Activated B cell treated with CpG ODN at 0.5 μM for 24 hours (primary cell): ENCODE data around the gene THBS1. TPM values are rescaled to one million over a fixed set of nuclear protein-coding genes. Genes with fewer than 3 reads are reported as not detected.

Experiments used
- ATAC-seq: fragments of 200-7000 bp; cut with Tn5 transposase; one replicate; pipeline ENCODE4 v1.10.0; 2021; ENCODE audit warnings: low read depth, mild to moderate bottlenecking, moderate library complexity
- CTCF ChIA-PET: fragments of 350-600 bp; sonication (Branson Sonifier 250); formaldehyde crosslinking; loops from one replicate; lab custom pipeline; 2021; ENCODE audit warnings: antibody characterized with exemption; lab: Charles Lee
- POLR2A ChIA-PET: fragments of 350-600 bp; sonication (Branson Sonifier 250); formaldehyde crosslinking; loops from one replicate; lab custom pipeline; 2021; ENCODE audit warnings: antibody characterized with exemption; lab: Charles Lee
- DNase-seq: peaks from one replicate; pipeline ENCODE4 v3.0.0; 2022
- H3K27ac Mint-ChIP-seq: one replicate; pipeline ENCODE4 v1.8.0; 2020; ENCODE audit warnings: mixed read lengths
- H3K27me3 Mint-ChIP-seq: one replicate; pipeline ENCODE4 v1.8.0; 2021; ENCODE audit warnings: mixed read lengths
- H3K36me3 Mint-ChIP-seq: one replicate; pipeline ENCODE4 v1.8.0; 2021; ENCODE audit warnings: low read depth, mixed read lengths
- H3K4me1 Mint-ChIP-seq: one replicate; pipeline ENCODE4 v1.8.0; 2021; ENCODE audit warnings: mixed read lengths
- H3K4me3 Mint-ChIP-seq: one replicate; pipeline ENCODE4 v1.8.0; 2020; ENCODE audit warnings: mild to moderate bottlenecking, mixed read lengths
- H3K9me3 Mint-ChIP-seq: one replicate; pipeline ENCODE4 v1.8.0; 2020; ENCODE audit warnings: mixed read lengths
- intact Hi-C: fragments of 100-400 bp; cut with micrococcal nuclease; formaldehyde crosslinking; loops from one replicate; pipeline ENCODE4 v1.15.1; 2024
- total RNA-seq: library from RNA; stranded (reverse); gene quantifications from 2 replicates; pipeline ENCODE4 v1.2.3, GENCODE V29; 2022
- TF ChIP-seq, protein P1 (sequence below): fragments of 200-600 bp; IDR thresholded peaks from one replicate; pipeline ENCODE4 v1.8.0; 2022; ENCODE audit warnings: antibody characterized with exemption, mild to moderate bottlenecking

Gene THBS1
- total RNA-seq, 1 donor from 2014 or later = 1.7 TPM

DNA sequence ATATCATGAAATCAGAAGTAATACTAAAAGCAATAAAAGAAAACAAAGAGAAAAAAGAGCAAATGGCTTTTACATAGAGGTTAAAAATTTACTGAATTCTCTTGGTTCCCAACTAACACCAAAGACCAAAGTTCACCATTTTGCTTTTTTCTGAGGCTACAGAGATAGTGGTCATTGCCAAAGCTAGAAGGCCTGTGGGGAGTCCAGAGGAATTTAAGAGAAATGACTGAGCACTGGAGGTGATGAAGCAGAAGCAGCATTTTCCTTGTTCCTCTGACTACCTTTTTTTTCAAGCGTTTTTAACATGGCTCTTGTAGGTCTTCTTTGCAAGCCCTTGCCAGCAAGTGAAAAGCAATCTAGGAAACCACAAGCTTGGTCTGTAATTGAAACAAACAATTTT lies 58.2 kb downstream of the THBS1 start:
- Mint-ChIP-seq H3K36me3 (no peaks in the 10 kb centered on the region), H3K4me3 (no peak overlapping the region), H3K9me3 (no peaks in the 10 kb centered on the region), H3K27ac (no peak overlapping the region), H3K4me1 (no peaks in the 10 kb centered on the region), H3K27me3 (peaks cover 5% of the 10 kb centered on the region)
- ChIA-PET CTCF (no interaction called here), POLR2A (no interaction called here)
- no peak for DNase-seq
- no peak for ATAC-seq
- intact Hi-C loops = no loop called here
- TF ChIP-seq, protein P1, sequence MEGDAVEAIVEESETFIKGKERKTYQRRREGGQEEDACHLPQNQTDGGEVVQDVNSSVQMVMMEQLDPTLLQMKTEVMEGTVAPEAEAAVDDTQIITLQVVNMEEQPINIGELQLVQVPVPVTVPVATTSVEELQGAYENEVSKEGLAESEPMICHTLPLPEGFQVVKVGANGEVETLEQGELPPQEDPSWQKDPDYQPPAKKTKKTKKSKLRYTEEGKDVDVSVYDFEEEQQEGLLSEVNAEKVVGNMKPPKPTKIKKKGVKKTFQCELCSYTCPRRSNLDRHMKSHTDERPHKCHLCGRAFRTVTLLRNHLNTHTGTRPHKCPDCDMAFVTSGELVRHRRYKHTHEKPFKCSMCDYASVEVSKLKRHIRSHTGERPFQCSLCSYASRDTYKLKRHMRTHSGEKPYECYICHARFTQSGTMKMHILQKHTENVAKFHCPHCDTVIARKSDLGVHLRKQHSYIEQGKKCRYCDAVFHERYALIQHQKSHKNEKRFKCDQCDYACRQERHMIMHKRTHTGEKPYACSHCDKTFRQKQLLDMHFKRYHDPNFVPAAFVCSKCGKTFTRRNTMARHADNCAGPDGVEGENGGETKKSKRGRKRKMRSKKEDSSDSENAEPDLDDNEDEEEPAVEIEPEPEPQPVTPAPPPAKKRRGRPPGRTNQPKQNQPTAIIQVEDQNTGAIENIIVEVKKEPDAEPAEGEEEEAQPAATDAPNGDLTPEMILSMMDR = no peak

DNA sequence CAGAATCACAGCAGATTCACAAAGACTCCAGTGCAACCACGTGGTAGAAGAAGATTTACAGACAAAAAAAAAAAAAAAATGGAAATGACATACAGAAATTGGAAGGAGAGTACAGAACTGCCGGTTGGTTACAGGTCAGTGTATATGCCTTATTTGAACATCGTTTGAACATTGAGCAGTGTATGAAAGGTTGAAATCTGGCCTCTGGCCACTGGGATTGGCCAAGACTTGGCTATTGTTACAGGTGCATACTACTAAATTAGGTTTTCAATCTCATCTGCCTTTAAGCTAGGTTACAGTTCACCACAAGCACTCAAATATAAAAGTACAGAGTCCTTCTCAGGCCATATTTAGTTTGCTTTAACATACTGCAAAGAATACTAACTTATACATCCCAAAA lies 59.8 kb downstream of the THBS1 start:
- CTCF ChIA-PET = no interaction called here
- DNase-seq = no peak
- ATAC-seq = no peak
- Mint-ChIP-seq H3K4me1 (no peaks in the 10 kb centered on the region), H3K27ac (no peak overlapping the region), H3K9me3 (no peaks in the 10 kb centered on the region), H3K4me3 (no peak overlapping the region), H3K36me3 (no peaks in the 10 kb centered on the region), H3K27me3 (peaks cover 5% of the 10 kb centered on the region)
- TF ChIP-seq, protein P1 = no peak
- POLR2A ChIA-PET = no interaction called here
- intact Hi-C loops = no loop called here

- H3K9me3 Mint-ChIP-seq = no peaks in the 10 kb centered on the region
- H3K4me3 Mint-ChIP-seq = no peak overlapping the region
- DNase-seq (no peak), ATAC-seq (no peak)
- POLR2A ChIA-PET = no interaction called here
- no peaks in the 10 kb centered on the region for H3K36me3 Mint-ChIP-seq
- peaks cover 5% of the 10 kb centered on the region for H3K27me3 Mint-ChIP-seq
- no peaks in the 10 kb centered on the region for H3K4me1 Mint-ChIP-seq
- H3K27ac Mint-ChIP-seq = no peak overlapping the region
- CTCF ChIA-PET = no interaction called here
- TF ChIP-seq, protein P1 = no peak
- intact Hi-C loops = no loop called here
Observed at GRCh38 chr15:39641191-39641889, 60.5 kb downstream of the THBS1 start.

DNA sequence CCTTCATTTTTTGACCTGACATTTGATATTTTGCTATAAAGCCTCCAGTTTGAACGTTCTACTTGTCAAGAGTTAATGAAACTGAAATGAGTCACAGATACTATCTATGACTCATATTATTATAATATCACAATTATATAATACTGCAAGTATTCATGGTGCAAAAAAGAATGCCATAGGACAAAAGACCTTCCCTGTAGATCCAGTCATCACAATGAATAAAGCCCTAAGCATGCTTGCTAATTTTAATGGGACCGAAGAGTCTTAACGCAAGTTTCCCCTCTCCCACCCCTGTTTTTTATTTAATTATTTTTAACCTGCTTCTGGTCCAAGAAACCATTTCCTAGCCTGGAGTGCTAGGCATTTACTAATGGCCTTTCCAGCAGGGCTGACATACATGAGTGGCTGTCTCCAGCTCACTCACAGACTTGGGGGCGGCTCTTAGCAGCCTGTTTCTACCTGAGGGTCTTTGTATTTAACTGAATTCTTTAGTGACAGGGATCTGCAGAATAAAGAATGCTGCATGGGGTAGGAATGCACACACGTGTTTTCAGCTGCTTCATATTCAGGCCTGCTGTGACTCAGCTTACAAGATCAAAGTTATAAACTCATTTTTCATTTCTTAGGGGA lies 61.2 kb downstream of the THBS1 start:
- ChIA-PET CTCF (no interaction called here), POLR2A (no interaction called here)
- H3K4me3 Mint-ChIP-seq = no peak overlapping the region
- TF ChIP-seq, protein P1 = no peak
- intact Hi-C loops = no loop called here
- no peak overlapping the region for H3K27ac Mint-ChIP-seq
- H3K36me3 Mint-ChIP-seq = no peaks in the 10 kb centered on the region
- no peak for ATAC-seq
- peaks cover 5% of the 10 kb centered on the region for H3K27me3 Mint-ChIP-seq
- no peak for DNase-seq
- no peaks in the 10 kb centered on the region for H3K9me3 Mint-ChIP-seq
- no peaks in the 10 kb centered on the region for H3K4me1 Mint-ChIP-seq

DNA sequence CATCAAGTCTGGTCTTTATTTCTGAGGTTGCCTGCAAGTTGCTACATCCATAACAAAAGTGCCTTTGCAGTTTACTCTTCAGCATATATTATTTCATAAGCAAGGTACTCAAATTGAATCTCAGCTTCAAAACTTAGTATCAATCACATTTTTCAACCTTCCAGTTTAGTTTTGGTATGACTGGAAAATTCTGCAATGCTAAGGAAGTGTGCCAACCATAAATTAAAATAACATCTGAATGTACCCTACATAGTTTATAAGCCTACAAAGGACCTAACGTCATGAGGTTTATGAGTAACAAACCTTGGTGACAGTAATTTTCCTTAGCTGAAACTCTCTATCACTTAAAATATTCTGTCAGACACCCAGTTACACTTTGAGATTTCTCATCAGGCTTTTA lies 62.8 kb downstream of the THBS1 start:
- Mint-ChIP-seq H3K9me3 (no peaks in the 10 kb centered on the region), H3K4me1 (no peaks in the 10 kb centered on the region), H3K36me3 (no peaks in the 10 kb centered on the region), H3K4me3 (no peak overlapping the region), H3K27me3 (peaks cover 5% of the 10 kb centered on the region), H3K27ac (no peak overlapping the region)
- ATAC-seq = no peak
- ChIA-PET CTCF (no interaction called here), POLR2A (no interaction called here)
- TF ChIP-seq, protein P1 = no peak
- intact Hi-C loops = no loop called here
- DNase-seq = no peak
